GM12892 (cell line): ENCODE measurements around the gene MIA. TPM values are rescaled to one million over a fixed set of nuclear protein-coding genes. Genes with fewer than 3 reads are reported as not detected.
"Not testable (repeated sequence)": the region's sequence is repeated elsewhere in the genome, so short reads cannot be mapped to it uniquely, and the experiment has no call there.

Experiments
- DNase-seq: peaks from one replicate; pipeline ENCODE4 v3.0.0; 2011; ENCODE audit not compliant: insufficient read length
- FAIRE-seq: peaks from 2 replicates; lab custom pipeline; 2011; peaks lifted over from hg19 to GRCh38; lab: Jason Lieb, UNC
- POLR2A ChIP-seq: IDR thresholded peaks from 2 replicates; pipeline ENCODE4 v1.6.1; 2011; ENCODE audit warnings: low read depth, low read length, control low read depth
- POLR2AphosphoS5 ChIP-seq: IDR thresholded peaks from 2 replicates; pipeline ENCODE4 v1.6.1; 2011; ENCODE audit warnings: low read depth, low read length, control low read depth
- TAF1 ChIP-seq: IDR thresholded peaks from 2 replicates; pipeline ENCODE4 v1.6.1; 2011; ENCODE audit warnings: low read depth, mild to moderate bottlenecking, control low read depth, low read length, borderline replicate concordance
- polyA plus RNA-seq: library from polyadenylated mRNA; unstranded; fragments of >200 nt; gene quantifications from one replicate; pipeline ENCODE4 v1.2.1, GENCODE V29; 2012; ENCODE audit warnings: missing spikeins, inconsistent platforms; ENCODE audit not compliant: missing spikeins

The MIA gene
- polyA plus RNA-seq, result 2.0 TPM

GRCh38 chr19:40774916-40775631 is at the start of gene MIA:
MIA (plus strand) TSS chr19:40775521; CDS start chr19:40775543, 22 bp downstream.
- TF ChIP-seq TAF1, result no peak
- TF ChIP-seq POLR2A, result no peak
- no peak for TF ChIP-seq POLR2AphosphoS5
- DNase-seq, result no peak
- FAIRE-seq, result no peak

- TF ChIP-seq POLR2AphosphoS5 (no peak), TAF1 (no peak), POLR2A (no peak)
- FAIRE-seq (no peak), DNase-seq (no peak)
Measured at GRCh38 chr19:40726279-40726678, 49.0 kb upstream of the MIA start.

- DNase-seq, FAIRE-seq: not testable (repeated sequence)
Measured at GRCh38 chr19:40730065-40730464, 45.3 kb upstream of the MIA start.

GRCh38 chr19:40732304-40732703 is 43.0 kb upstream of the MIA start:
- DNase-seq, FAIRE-seq: not testable (repeated sequence)

- FAIRE-seq (no peak), DNase-seq (no peak)
- TF ChIP-seq TAF1, result no peak
- no peak for TF ChIP-seq POLR2AphosphoS5
- no peak for TF ChIP-seq POLR2A
Measured at GRCh38 chr19:40733149-40733548, 42.2 kb upstream of the MIA start.

GRCh38 chr19:40735013-40735771 is 40.1 kb upstream of the MIA start:
- FAIRE-seq (no peak), DNase-seq (no peak)
- no peak for TF ChIP-seq POLR2AphosphoS5
- no peak for TF ChIP-seq POLR2A
- no peak for TF ChIP-seq TAF1

GRCh38 chr19:40736661-40737060 is 38.7 kb upstream of the MIA start:
- FAIRE-seq (no peak), DNase-seq (no peak)
- TF ChIP-seq POLR2AphosphoS5 (no peak), TAF1 (no peak), POLR2A (no peak)

- no peak for DNase-seq
- no peak for FAIRE-seq
- no peak for TF ChIP-seq POLR2AphosphoS5
- TF ChIP-seq POLR2A, result no peak
- no peak for TF ChIP-seq TAF1
Measured at GRCh38 chr19:40737102-40737644, 38.1 kb upstream of the MIA start.

GRCh38 chr19:40739030-40739839 is 36.1 kb upstream of the MIA start:
- FAIRE-seq, result no peak
- no peak for DNase-seq
- TF ChIP-seq TAF1, result no peak
- no peak for TF ChIP-seq POLR2AphosphoS5
- no peak for TF ChIP-seq POLR2A

GRCh38 chr19:40739871-40740703 is 35.2 kb upstream of the MIA start:
- TF ChIP-seq POLR2AphosphoS5 (no peak), TAF1 (no peak), POLR2A (no peak)
- DNase-seq (no peak), FAIRE-seq (no peak)

- DNase-seq, result no peak
- no peak for TF ChIP-seq POLR2A
- TF ChIP-seq POLR2AphosphoS5, result no peak
- TF ChIP-seq TAF1, result no peak
- FAIRE-seq, result no peak
Measured at GRCh38 chr19:40740747-40741146, 34.6 kb upstream of the MIA start.
